Lung (tissue), 12 donors: Measurements from ENCODE around the gene MVB12B. TPM values are rescaled to one million over a fixed set of nuclear protein-coding genes. Genes with fewer than 3 reads are reported as not detected.

Source experiments
- ATAC-seq: fragments of 200-7000 bp; cut with Tn5 transposase; one replicate; pipeline ENCODE4 v1.9.1; 2020; ENCODE audit warnings: moderate number of reproducible peaks; ENCODE audit not compliant: insufficient read depth, low FRiP score
- DNase-seq, 3 donors: peaks; one replicate each; pipeline ENCODE4 v3.0.0-alpha.2; 2013 to 2017
- H3K27ac ChIP-seq, 2 donors: one replicate each; pipeline ENCODE4 v1.5.1; 2013; ENCODE audit warnings: mild to moderate bottlenecking in 2 of 2, moderate library complexity in 2 of 2, control low read depth in 1 of 2, inconsistent platforms in 1 of 2, low read depth in 1 of 2, low read length in 1 of 2
- H3K27me3 ChIP-seq, 3 donors: one replicate each; pipeline ENCODE4 v1.5.1; 2013; ENCODE audit warnings: low read length in 2 of 3; ENCODE audit not compliant: control insufficient read depth in 3 of 3, insufficient read depth in 3 of 3
- H3K36me3 ChIP-seq, 4 donors: one replicate each; pipeline ENCODE4 v1.5.1; 2013; ENCODE audit warnings: low read length in 4 of 4, mild to moderate bottlenecking in 1 of 4, moderate library complexity in 1 of 4; ENCODE audit not compliant: control insufficient read depth in 4 of 4, insufficient read depth in 4 of 4
- H3K4me1 ChIP-seq, 5 donors: one replicate each; pipeline ENCODE4 v1.5.1; 2013; ENCODE audit warnings: low read length in 5 of 5, mild to moderate bottlenecking in 2 of 5, moderate library complexity in 1 of 5; ENCODE audit not compliant: control insufficient read depth in 5 of 5, insufficient read depth in 5 of 5
- H3K4me3 ChIP-seq: one replicate; pipeline ENCODE4 v1.5.1; 2013; ENCODE audit warnings: mild to moderate bottlenecking, control low read depth, moderate library complexity
- H3K9ac ChIP-seq, 2 donors: one replicate each; pipeline ENCODE4 v1.5.1; 2013; ENCODE audit warnings: low read length in 2 of 2, control low read depth in 1 of 2; ENCODE audit not compliant: insufficient read depth in 1 of 2
- H3K9me3 ChIP-seq, 4 donors: one replicate each; pipeline ENCODE4 v1.5.1; 2013; ENCODE audit warnings: low read length in 3 of 4, mild to moderate bottlenecking in 1 of 4, moderate library complexity in 1 of 4; ENCODE audit not compliant: control insufficient read depth in 4 of 4, insufficient read depth in 3 of 4
- CTCF ChIP-seq: IDR thresholded peaks from 2 replicates; pipeline ENCODE4 v1.5.1; 2012; ENCODE audit warnings: mild to moderate bottlenecking; ENCODE audit errors: control extremely low read depth, extremely low read depth
- WGBS, 2 donors: extraction: QIAGEN DNeasy Blood & Tissue Kit; methylation state at CpG; one replicate each; pipeline ENCODE4 v1.1.7; 2013; 5-methylcytosine and 5-hydroxymethylcytosine counted together
- polyA plus RNA-seq, 2 donors: library from polyadenylated mRNA; stranded (reverse); fragments of 200-250 nt; gene quantifications; one replicate each; pipeline ENCODE4 v1.2.1, GENCODE V29; 2013
- total RNA-seq, 2 donors: library from RNA; depleted of rRNA in 1 of 2; stranded (reverse); fragments of >200 nt in 1 of 2; gene quantifications; one replicate each; pipeline ENCODE4 v1.2.1, GENCODE V29; 2014 to 2021
- donor health status: control.
- donor health status: control.
- donor health status: Bipolar disorder and iron deficiency.
- donor health status: healthy.
- donor health status: DM: yes; HTN: yes; CAD: no.

The MVB12B gene
- total and polyA plus RNA-seq, 4 donors = 9.5 to 33.6 (median 16.5) TPM

GRCh38 chr9:126462617-126463016, 136.0 kb downstream of the MVB12B start:
- no peak overlapping the region for H3K27ac ChIP-seq
- H3K4me1 ChIP-seq = peaks cover 0 to 8% (median 0%) of the 10 kb centered on the region in 5 donors
- DNase-seq = no peak
- 97 to 100% methylated on average over 3 of the region's 3 CpGs for WGBS, 2 donors
- TF ChIP-seq CTCF = no peak
- ATAC-seq = no peak
- no peak overlapping the region for H3K4me3 ChIP-seq
- no peaks in the 10 kb centered on the region for H3K27me3 ChIP-seq
- no peaks in the 10 kb centered on the region for H3K9me3 ChIP-seq
- no peak overlapping the region for H3K9ac ChIP-seq
- H3K36me3 ChIP-seq = peaks cover 0 to 2% (median 1%) of the 10 kb centered on the region in 4 donors

DNA sequence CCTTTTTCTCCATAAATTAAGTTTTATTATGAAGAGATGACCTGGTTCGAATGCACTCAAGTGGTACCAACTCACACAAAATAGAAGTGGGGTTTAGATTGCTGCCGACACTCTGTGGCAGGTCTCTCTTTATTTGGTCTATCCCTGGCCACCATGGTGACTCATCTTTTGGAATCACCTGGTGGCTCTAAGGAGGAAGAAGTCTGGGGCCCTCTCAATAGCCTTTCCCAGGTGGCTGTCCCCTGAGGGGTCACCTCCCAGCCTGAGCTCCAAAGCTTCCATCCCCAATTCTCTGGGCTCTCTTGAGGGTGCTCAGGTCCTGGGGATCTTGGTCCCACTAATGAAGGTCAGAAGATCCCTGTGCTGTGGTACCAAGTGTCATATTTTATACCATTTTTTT, 136.8 kb downstream of the MVB12B start:
- whole genome bisulfite sequencing, 2 donors = 97 to 100% methylated on average over 2 of the region's 2 CpGs

GRCh38 chr9:126464694-126465441, 138.2 kb downstream of the MVB12B start:
- no peaks in the 10 kb centered on the region for H3K9me3 ChIP-seq
- H3K4me1 ChIP-seq = peaks cover 0 to 7% (median 0%) of the 10 kb centered on the region in 5 donors
- no peak overlapping the region for H3K27ac ChIP-seq
- H3K27me3 ChIP-seq = no peaks in the 10 kb centered on the region
- no peak overlapping the region for H3K9ac ChIP-seq
- no peak for TF ChIP-seq CTCF
- no peak overlapping the region for H3K4me3 ChIP-seq
- DNase-seq (no peak), ATAC-seq (no peak)
- 98% methylated on average over 11 of the region's 11 CpGs for WGBS, 2 donors
- peaks cover 0 to 8% (median 3%) of the 10 kb centered on the region in 4 donors for H3K36me3 ChIP-seq

More for the DNA sequence above, 136.8 kb downstream of the MVB12B start:
- Histone ChIP-seq H3K4me3 (no peak overlapping the region), H3K27ac (no peak overlapping the region), H3K4me1 (peaks cover 0 to 8% (median 0%) of the 10 kb centered on the region in 5 donors), H3K9ac (no peak overlapping the region), H3K9me3 (no peaks in the 10 kb centered on the region), H3K36me3 (peaks cover 0 to 3% (median 1%) of the 10 kb centered on the region in 4 donors), H3K27me3 (no peaks in the 10 kb centered on the region)
- no peak for TF ChIP-seq CTCF
- DNase-seq (no peak), ATAC-seq (no peak)

DNA sequence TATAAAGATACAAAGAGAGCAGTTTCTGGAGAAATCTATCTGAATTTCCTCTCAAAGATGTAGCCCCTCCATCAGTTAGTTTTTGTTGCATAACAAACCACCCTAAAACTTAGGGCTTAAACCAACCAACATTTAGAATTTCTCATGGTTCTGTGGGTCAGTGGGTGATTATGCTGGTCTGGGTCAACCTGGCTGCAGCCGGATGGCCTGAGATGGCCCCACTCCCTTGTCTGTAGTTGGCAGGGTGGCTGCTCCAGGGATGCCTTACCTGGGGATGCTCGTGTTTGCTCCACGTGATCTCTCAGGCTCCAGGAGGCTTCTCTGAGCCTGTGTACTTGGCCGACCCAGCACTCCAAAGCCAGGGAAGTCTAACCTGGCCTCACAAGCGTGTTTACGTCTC, 139.3 kb downstream of the MVB12B start:
- Histone ChIP-seq H3K9me3 (no peaks in the 10 kb centered on the region), H3K4me3 (no peak overlapping the region), H3K9ac (no peak overlapping the region), H3K36me3 (peaks cover 0 to 7% (median 3%) of the 10 kb centered on the region in 4 donors), H3K4me1 (peaks cover 0 to 2% (median 0%) of the 10 kb centered on the region in 5 donors), H3K27me3 (no peaks in the 10 kb centered on the region), H3K27ac (no peak overlapping the region)
- WGBS, 2 donors = 97 to 98% methylated on average over 6 of the region's 6 CpGs
- no peak for TF ChIP-seq CTCF
- DNase-seq (no peak), ATAC-seq (no peak)
